ENCODE results near the gene PKP1.

- no peak for TF ChIP-seq CTCF (IDR thresholded peaks at IDR 0.05)
- TF ChIP-seq POLR2A (IDR thresholded peaks at IDR 0.05): no peak
These were observed 97.8 kb downstream of the PKP1 start for GRCh38 chr1:201381130-201381529.
